ENCODE results near the gene DSG4.
A peak's percentile ranks its signal among the peaks of the same experiment; 100 is the strongest.

Gene DSG4

DNA sequence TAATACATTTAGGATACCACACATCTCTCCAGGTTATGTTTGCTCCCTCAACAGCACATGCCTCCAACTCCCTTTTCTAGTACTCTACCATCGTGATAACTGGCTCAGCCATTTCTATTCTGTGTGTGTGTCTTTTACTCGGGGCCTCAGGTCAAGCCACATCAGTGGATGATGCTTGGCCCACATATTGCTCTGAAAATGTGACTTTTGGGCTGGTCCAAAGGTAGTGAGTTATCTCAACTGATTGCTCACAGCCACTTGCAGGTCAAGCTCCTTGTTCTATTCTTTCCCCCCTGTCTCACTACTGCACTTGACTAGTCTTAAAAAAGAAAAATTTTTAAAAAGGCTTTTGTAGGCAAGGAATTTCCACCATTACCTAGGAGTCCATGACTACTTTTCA, 5.5 kb downstream of the DSG4 start:
- H3K27ac ChIP-seq (ENCODE audit: low read depth, low read length), result no peak overlapping the region
- H3K9ac ChIP-seq (ENCODE audit: low read depth in 1 of 2, low read length in 2 of 2), result no peak overlapping the region
- H3K9me3 ChIP-seq (ENCODE audit: control insufficient read depth in 1 of 2, low read length in 2 of 2), result no peaks in the 10 kb centered on the region
- no peaks in the 10 kb centered on the region for H3K27me3 ChIP-seq (ENCODE audit: control insufficient read depth in 1 of 2, insufficient read depth in 2 of 2, low read length in 2 of 2)
- no peaks in the 10 kb centered on the region for H3K4me1 ChIP-seq (ENCODE audit: control insufficient read depth in 1 of 2, insufficient read depth in 2 of 2, low read length in 2 of 2)
- H3K36me3 ChIP-seq (ENCODE audit: control insufficient read depth in 1 of 2, insufficient read depth in 2 of 2, low read length in 2 of 2), result no peaks in the 10 kb centered on the region
- H3K4me3 ChIP-seq (ENCODE audit: low read depth in 1 of 2, low read length in 2 of 2), result no peak overlapping the region

DNA sequence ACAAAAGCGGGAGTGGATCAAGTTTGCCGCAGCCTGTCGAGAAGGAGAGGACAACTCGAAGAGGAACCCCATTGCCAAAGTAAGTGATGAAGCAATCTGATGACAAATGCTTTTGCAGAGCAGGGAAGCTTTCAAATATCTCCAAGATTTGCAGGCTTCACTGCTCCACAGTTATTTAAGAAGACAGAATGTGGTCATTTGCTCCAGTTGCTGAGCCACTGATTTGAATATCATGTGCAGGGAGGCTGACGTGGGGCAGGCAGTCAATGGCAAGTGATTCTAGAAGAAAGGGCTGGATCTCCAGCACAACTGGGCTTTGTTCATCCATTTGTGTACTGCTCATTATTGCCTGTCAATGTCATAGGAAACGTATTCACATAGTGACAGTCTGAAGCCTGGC, 10.2 kb downstream of the DSG4 start:
- Histone ChIP-seq H3K36me3 (ENCODE audit: control insufficient read depth in 1 of 2, insufficient read depth in 2 of 2, low read length in 2 of 2) (no peaks in the 10 kb centered on the region), H3K4me1 (ENCODE audit: control insufficient read depth in 1 of 2, insufficient read depth in 2 of 2, low read length in 2 of 2) (no peaks in the 10 kb centered on the region), H3K4me3 (ENCODE audit: low read depth in 1 of 2, low read length in 2 of 2) (no peak overlapping the region), H3K27ac (ENCODE audit: low read depth, low read length) (no peak overlapping the region), H3K27me3 (ENCODE audit: control insufficient read depth in 1 of 2, insufficient read depth in 2 of 2, low read length in 2 of 2) (no peaks in the 10 kb centered on the region), H3K9ac (ENCODE audit: low read depth in 1 of 2, low read length in 2 of 2) (no peak overlapping the region), H3K9me3 (ENCODE audit: control insufficient read depth in 1 of 2, low read length in 2 of 2) (no peaks in the 10 kb centered on the region)

DNA sequence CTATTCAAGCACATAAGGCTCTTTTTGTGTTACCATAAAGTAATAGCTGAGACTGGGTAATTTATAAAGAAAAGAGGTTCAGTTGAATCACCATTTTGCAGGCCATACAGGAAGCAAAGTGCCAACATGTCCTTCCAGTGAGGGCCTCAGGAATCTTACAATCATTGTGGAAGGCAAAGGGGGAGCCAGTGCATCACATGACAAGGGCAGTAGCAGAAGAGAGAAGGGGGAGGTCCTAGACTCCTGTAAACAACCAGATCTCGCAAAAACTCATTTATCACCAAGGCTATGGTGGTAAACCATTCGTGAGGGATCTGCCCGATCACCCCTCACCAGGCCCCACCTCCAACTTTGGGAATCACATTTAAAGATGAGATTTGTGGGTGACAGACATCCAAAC, 16.7 kb downstream of the DSG4 start:
- no peaks in the 10 kb centered on the region for H3K27me3 ChIP-seq (ENCODE audit: control insufficient read depth in 1 of 2, insufficient read depth in 2 of 2, low read length in 2 of 2)
- H3K9me3 ChIP-seq (ENCODE audit: control insufficient read depth in 1 of 2, low read length in 2 of 2), result no peaks in the 10 kb centered on the region
- no peaks in the 10 kb centered on the region for H3K36me3 ChIP-seq (ENCODE audit: control insufficient read depth in 1 of 2, insufficient read depth in 2 of 2, low read length in 2 of 2)
- H3K4me3 ChIP-seq (ENCODE audit: low read depth in 1 of 2, low read length in 2 of 2), result no peak overlapping the region
- peaks cover 6 to 21% of the 10 kb centered on the region in 2 donors for H3K4me1 ChIP-seq (ENCODE audit: control insufficient read depth in 1 of 2, insufficient read depth in 2 of 2, low read length in 2 of 2)
- H3K9ac ChIP-seq (ENCODE audit: low read depth in 1 of 2, low read length in 2 of 2), result no peak overlapping the region
- no peak overlapping the region for H3K27ac ChIP-seq (ENCODE audit: low read depth, low read length)

GRCh38 chr18:31396796-31397612, 20.4 kb downstream of the DSG4 start:
- H3K4me3 ChIP-seq (ENCODE audit: low read depth in 1 of 2, low read length in 2 of 2), result no peak overlapping the region
- no peaks in the 10 kb centered on the region for H3K36me3 ChIP-seq (ENCODE audit: control insufficient read depth in 1 of 2, insufficient read depth in 2 of 2, low read length in 2 of 2)
- no peak overlapping the region for H3K27ac ChIP-seq (ENCODE audit: low read depth, low read length)
- no peaks in the 10 kb centered on the region for H3K27me3 ChIP-seq (ENCODE audit: control insufficient read depth in 1 of 2, insufficient read depth in 2 of 2, low read length in 2 of 2)
- no peak overlapping the region for H3K9ac ChIP-seq (ENCODE audit: low read depth in 1 of 2, low read length in 2 of 2)
- H3K4me1 ChIP-seq (ENCODE audit: control insufficient read depth in 1 of 2, insufficient read depth in 2 of 2, low read length in 2 of 2), result peaks cover 25 to 44% of the 10 kb centered on the region in 2 donors
- no peaks in the 10 kb centered on the region for H3K9me3 ChIP-seq (ENCODE audit: control insufficient read depth in 1 of 2, low read length in 2 of 2)

DNA sequence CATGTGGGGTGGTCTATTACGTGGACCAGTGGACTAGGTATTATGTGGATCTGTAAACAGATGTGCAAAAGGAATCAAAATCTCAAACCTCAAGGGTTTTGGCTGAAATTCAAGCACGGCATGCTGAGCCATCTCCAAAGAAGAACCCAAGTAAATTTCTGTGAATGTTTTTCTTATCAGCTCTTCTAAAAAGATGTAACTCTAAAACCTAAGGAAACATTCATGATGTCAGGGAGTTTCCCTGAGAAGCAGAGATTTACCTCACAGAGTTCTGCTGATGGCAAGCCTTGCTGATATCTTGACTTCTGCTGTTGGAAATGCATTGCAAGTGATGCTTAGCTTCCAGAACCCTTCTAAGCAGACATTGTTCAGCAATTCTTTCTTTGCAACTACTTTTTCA, 21.6 kb downstream of the DSG4 start:
- Histone ChIP-seq H3K4me3 (ENCODE audit: low read depth in 1 of 2, low read length in 2 of 2) (no peak overlapping the region), H3K27me3 (ENCODE audit: control insufficient read depth in 1 of 2, insufficient read depth in 2 of 2, low read length in 2 of 2) (no peaks in the 10 kb centered on the region), H3K36me3 (ENCODE audit: control insufficient read depth in 1 of 2, insufficient read depth in 2 of 2, low read length in 2 of 2) (no peaks in the 10 kb centered on the region), H3K4me1 (ENCODE audit: control insufficient read depth in 1 of 2, insufficient read depth in 2 of 2, low read length in 2 of 2) (peaks cover 28 to 44% of the 10 kb centered on the region in 2 donors), H3K9me3 (ENCODE audit: control insufficient read depth in 1 of 2, low read length in 2 of 2) (no peaks in the 10 kb centered on the region), H3K9ac (ENCODE audit: low read depth in 1 of 2, low read length in 2 of 2) (no peak overlapping the region), H3K27ac (ENCODE audit: low read depth, low read length) (no peak overlapping the region)

DNA sequence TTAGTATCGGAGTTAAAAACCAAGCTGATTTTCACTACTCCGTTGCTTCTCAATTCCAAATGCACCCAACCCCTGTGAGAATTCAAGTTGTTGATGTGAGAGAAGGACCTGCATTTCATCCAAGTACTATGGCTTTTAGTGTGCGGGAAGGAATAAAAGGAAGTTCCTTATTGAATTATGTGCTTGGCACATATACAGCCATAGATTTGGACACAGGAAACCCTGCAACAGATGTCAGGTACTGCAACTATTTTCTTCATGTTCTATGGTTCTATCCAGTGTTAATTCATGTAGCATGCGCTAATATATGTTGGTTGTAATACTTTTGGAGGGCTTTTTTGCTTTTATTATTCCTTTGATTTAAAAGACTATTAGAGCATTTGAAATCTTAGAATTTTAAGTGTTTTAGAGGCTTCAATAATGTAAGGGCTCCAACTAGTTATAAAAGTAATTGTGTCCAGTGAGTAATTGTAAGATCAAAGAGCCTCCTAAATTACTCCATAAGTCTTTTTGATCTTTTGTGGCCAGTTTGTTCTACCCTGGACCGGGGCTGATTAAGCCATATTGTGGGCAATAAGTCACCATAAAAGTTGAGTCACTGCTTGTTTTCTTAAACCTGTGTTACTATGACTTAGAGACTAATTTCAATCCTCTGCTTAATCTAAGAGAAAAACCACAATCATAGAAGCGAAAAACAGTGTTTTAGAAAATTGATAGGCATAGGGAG, 22.9 kb downstream of the DSG4 start:
- Histone ChIP-seq H3K36me3 (ENCODE audit: control insufficient read depth in 1 of 2, insufficient read depth in 2 of 2, low read length in 2 of 2) (no peaks in the 10 kb centered on the region), H3K27me3 (ENCODE audit: control insufficient read depth in 1 of 2, insufficient read depth in 2 of 2, low read length in 2 of 2) (no peaks in the 10 kb centered on the region), H3K4me3 (ENCODE audit: low read depth in 1 of 2, low read length in 2 of 2) (peak overlapping the region; percentile 9 to 16), H3K9ac (ENCODE audit: low read depth in 1 of 2, low read length in 2 of 2) (peak overlapping the region in 1 of 2 donors; percentile 13), H3K27ac (ENCODE audit: low read depth, low read length) (no peak overlapping the region), H3K9me3 (ENCODE audit: control insufficient read depth in 1 of 2, low read length in 2 of 2) (no peaks in the 10 kb centered on the region), H3K4me1 (ENCODE audit: control insufficient read depth in 1 of 2, insufficient read depth in 2 of 2, low read length in 2 of 2) (peaks cover 28 to 44% of the 10 kb centered on the region in 2 donors)

- Histone ChIP-seq H3K9me3 (ENCODE audit: control insufficient read depth in 1 of 2, low read length in 2 of 2) (no peaks in the 10 kb centered on the region), H3K27ac (ENCODE audit: low read depth, low read length) (no peak overlapping the region), H3K36me3 (ENCODE audit: control insufficient read depth in 1 of 2, insufficient read depth in 2 of 2, low read length in 2 of 2) (no peaks in the 10 kb centered on the region), H3K4me3 (ENCODE audit: low read depth in 1 of 2, low read length in 2 of 2) (peak overlapping the region in 1 of 2 donors; percentile 38), H3K27me3 (ENCODE audit: control insufficient read depth in 1 of 2, insufficient read depth in 2 of 2, low read length in 2 of 2) (no peaks in the 10 kb centered on the region), H3K9ac (ENCODE audit: low read depth in 1 of 2, low read length in 2 of 2) (no peak overlapping the region), H3K4me1 (ENCODE audit: control insufficient read depth in 1 of 2, insufficient read depth in 2 of 2, low read length in 2 of 2) (peaks cover 28 to 44% of the 10 kb centered on the region in 2 donors)
Observed at GRCh38 chr18:31401156-31402025, 24.8 kb downstream of the DSG4 start.

DNA sequence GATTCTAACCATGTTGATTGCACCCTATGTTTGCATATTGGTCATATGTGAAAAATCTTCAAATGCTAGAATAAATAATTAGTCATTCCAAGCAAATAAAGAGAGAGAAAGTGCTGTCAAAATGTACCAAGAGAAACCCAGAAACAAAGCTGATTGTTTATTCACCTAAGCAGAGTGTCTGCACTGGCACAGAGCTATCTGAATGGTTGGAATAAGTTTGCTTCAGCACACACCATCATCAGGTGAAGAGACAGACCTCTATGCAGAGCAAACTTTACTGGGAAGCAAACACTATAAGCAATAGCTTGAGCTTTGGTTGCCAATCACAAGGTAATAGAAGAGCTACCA, 25.4 kb downstream of the DSG4 start:
- Histone ChIP-seq H3K27me3 (ENCODE audit: control insufficient read depth in 1 of 2, insufficient read depth in 2 of 2, low read length in 2 of 2) (no peaks in the 10 kb centered on the region), H3K4me1 (ENCODE audit: control insufficient read depth in 1 of 2, insufficient read depth in 2 of 2, low read length in 2 of 2) (peaks cover 27 to 38% of the 10 kb centered on the region in 2 donors), H3K9me3 (ENCODE audit: control insufficient read depth in 1 of 2, low read length in 2 of 2) (no peaks in the 10 kb centered on the region), H3K27ac (ENCODE audit: low read depth, low read length) (no peak overlapping the region), H3K9ac (ENCODE audit: low read depth in 1 of 2, low read length in 2 of 2) (no peak overlapping the region), H3K4me3 (ENCODE audit: low read depth in 1 of 2, low read length in 2 of 2) (no peak overlapping the region), H3K36me3 (ENCODE audit: control insufficient read depth in 1 of 2, insufficient read depth in 2 of 2, low read length in 2 of 2) (no peaks in the 10 kb centered on the region)

DNA sequence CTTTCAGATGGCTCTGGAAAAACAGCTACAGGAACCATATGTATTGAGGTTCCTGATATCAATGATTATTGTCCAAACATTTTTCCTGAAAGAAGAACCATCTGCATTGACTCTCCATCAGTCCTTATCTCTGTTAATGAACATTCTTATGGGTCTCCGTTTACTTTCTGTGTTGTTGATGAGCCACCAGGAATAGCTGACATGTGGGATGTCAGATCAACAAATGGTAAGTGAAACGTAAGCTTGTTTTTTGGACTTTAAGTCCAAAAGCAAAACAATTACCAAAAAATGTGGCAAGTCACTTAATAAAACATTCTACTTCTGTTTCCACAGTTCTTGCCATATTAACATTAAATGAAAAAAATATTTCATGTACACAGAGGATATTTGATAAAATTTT, 26.8 kb downstream of the DSG4 start:
- Histone ChIP-seq H3K27ac (ENCODE audit: low read depth, low read length) (no peak overlapping the region), H3K4me3 (ENCODE audit: low read depth in 1 of 2, low read length in 2 of 2) (no peak overlapping the region), H3K9me3 (ENCODE audit: control insufficient read depth in 1 of 2, low read length in 2 of 2) (no peaks in the 10 kb centered on the region), H3K4me1 (ENCODE audit: control insufficient read depth in 1 of 2, insufficient read depth in 2 of 2, low read length in 2 of 2) (peaks cover 21 to 27% of the 10 kb centered on the region in 2 donors), H3K27me3 (ENCODE audit: control insufficient read depth in 1 of 2, insufficient read depth in 2 of 2, low read length in 2 of 2) (no peaks in the 10 kb centered on the region), H3K9ac (ENCODE audit: low read depth in 1 of 2, low read length in 2 of 2) (no peak overlapping the region), H3K36me3 (ENCODE audit: control insufficient read depth in 1 of 2, insufficient read depth in 2 of 2, low read length in 2 of 2) (no peaks in the 10 kb centered on the region)

- H3K9ac ChIP-seq (ENCODE audit: low read depth in 1 of 2, low read length in 2 of 2), result no peak overlapping the region
- H3K36me3 ChIP-seq (ENCODE audit: control insufficient read depth in 1 of 2, insufficient read depth in 2 of 2, low read length in 2 of 2), result no peaks in the 10 kb centered on the region
- H3K27ac ChIP-seq (ENCODE audit: low read depth, low read length), result no peak overlapping the region
- no peak overlapping the region for H3K4me3 ChIP-seq (ENCODE audit: low read depth in 1 of 2, low read length in 2 of 2)
- H3K9me3 ChIP-seq (ENCODE audit: control insufficient read depth in 1 of 2, low read length in 2 of 2), result no peaks in the 10 kb centered on the region
- H3K4me1 ChIP-seq (ENCODE audit: control insufficient read depth in 1 of 2, insufficient read depth in 2 of 2, low read length in 2 of 2), result no peaks in the 10 kb centered on the region
- no peaks in the 10 kb centered on the region for H3K27me3 ChIP-seq (ENCODE audit: control insufficient read depth in 1 of 2, insufficient read depth in 2 of 2, low read length in 2 of 2)
Observed at GRCh38 chr18:31407649-31408048, 31.1 kb downstream of the DSG4 start.
